Measurements from ENCODE around the gene RAP1B.

DNA sequence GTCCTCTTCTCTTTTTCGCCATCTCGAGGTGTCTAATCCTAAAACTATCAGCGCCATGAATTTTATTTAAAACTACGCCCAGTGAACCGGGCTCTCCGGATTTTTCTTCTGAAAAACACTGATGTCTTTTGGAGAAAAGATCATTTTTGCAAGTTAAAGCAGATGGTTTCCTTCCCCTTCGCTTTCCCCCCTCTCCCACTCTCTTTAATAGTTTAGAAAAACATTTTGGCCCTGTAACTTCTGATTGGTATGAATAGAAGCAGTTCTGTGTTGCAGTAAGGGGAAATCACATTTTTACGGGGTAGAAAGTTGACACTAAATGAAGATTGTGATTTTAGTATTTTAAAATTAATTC lies 1.1 kb downstream of the RAP1B start:
- no peak for TF ChIP-seq POLR2A (IDR thresholded peaks at IDR 0.05)
- TF ChIP-seq, protein P1, sequence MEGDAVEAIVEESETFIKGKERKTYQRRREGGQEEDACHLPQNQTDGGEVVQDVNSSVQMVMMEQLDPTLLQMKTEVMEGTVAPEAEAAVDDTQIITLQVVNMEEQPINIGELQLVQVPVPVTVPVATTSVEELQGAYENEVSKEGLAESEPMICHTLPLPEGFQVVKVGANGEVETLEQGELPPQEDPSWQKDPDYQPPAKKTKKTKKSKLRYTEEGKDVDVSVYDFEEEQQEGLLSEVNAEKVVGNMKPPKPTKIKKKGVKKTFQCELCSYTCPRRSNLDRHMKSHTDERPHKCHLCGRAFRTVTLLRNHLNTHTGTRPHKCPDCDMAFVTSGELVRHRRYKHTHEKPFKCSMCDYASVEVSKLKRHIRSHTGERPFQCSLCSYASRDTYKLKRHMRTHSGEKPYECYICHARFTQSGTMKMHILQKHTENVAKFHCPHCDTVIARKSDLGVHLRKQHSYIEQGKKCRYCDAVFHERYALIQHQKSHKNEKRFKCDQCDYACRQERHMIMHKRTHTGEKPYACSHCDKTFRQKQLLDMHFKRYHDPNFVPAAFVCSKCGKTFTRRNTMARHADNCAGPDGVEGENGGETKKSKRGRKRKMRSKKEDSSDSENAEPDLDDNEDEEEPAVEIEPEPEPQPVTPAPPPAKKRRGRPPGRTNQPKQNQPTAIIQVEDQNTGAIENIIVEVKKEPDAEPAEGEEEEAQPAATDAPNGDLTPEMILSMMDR (IDR thresholded peaks at IDR 0.05) = no peak

Data from ovary (tissue), 3 donors.